ENCODE results near the gene TFAP2E. TPM values are rescaled to one million over a fixed set of nuclear protein-coding genes. Genes with fewer than 3 reads are reported as not detected.

Gene TFAP2E
- total and polyA plus RNA-seq, 10 donors, result 0.60 to 4.4 (median 2.0) TPM; not detected in 2

DNA sequence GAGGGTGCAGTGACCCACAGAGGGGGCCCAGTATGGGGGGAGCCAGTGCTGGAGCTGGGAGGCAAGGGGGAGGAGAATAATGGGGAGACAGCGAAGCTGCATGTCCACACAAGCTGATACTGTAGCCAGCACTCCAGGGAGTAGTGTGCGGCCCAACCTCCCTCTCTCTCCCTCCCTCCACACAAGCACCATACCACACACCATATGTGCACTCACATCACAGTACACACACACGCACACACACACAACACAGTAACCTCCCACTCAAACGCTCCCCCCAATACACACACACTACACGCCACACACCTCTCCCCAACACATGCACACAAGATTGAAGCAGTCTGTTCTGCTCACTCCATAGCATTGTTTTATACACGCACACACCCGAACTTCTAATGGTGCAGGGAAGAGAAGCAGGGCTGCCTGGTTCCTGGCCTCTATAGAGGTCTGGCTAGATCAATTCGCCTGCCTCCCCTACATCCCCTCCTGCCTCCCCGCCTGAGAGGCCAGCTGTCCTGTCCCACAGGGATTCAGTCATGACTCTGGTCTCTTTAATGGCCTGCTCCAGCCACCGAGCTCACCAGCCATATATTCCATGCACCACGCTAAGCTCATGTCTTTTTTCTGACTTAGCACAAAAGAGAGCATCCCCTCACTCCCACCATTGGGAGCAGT, 11.7 kb upstream of the TFAP2E start:
- Histone ChIP-seq H3K27me3 (replicated peaks in 1 of 7) (no peaks in the 10 kb centered on the region), H3K4me1 (peaks cover 2 to 76% (median 27%) of the 10 kb centered on the region in 6 donors), H3K27ac (no peak overlapping the region), H3K9me3 (no peaks in the 10 kb centered on the region), H3K4me3 (no peak overlapping the region), H3K36me3 (peaks cover 0 to 59% (median 7%) of the 10 kb centered on the region in 6 donors)
- TF ChIP-seq, protein P1, sequence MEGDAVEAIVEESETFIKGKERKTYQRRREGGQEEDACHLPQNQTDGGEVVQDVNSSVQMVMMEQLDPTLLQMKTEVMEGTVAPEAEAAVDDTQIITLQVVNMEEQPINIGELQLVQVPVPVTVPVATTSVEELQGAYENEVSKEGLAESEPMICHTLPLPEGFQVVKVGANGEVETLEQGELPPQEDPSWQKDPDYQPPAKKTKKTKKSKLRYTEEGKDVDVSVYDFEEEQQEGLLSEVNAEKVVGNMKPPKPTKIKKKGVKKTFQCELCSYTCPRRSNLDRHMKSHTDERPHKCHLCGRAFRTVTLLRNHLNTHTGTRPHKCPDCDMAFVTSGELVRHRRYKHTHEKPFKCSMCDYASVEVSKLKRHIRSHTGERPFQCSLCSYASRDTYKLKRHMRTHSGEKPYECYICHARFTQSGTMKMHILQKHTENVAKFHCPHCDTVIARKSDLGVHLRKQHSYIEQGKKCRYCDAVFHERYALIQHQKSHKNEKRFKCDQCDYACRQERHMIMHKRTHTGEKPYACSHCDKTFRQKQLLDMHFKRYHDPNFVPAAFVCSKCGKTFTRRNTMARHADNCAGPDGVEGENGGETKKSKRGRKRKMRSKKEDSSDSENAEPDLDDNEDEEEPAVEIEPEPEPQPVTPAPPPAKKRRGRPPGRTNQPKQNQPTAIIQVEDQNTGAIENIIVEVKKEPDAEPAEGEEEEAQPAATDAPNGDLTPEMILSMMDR (IDR thresholded peaks at IDR 0.05 in 8 of 11, conservative IDR thresholded peaks at IDR 0.05 in 3 of 11), result no peak
- no peak for TF ChIP-seq POLR2AphosphoS5 (IDR thresholded peaks at IDR 0.05)
- intact Hi-C loops (cut with DNase I; ENCODE audit: low total_unique reads), result loop anchor here (5.0 kb wide), 1 partner anchor 109 kb away; no protein-coding TSS in a partner anchor
- WGBS, 5 donors, result 90 to 94% (median 92%) methylated on average over 10 to 11 of the region's 11 CpGs
- peak; percentile 72 for DNase-seq

DNA sequence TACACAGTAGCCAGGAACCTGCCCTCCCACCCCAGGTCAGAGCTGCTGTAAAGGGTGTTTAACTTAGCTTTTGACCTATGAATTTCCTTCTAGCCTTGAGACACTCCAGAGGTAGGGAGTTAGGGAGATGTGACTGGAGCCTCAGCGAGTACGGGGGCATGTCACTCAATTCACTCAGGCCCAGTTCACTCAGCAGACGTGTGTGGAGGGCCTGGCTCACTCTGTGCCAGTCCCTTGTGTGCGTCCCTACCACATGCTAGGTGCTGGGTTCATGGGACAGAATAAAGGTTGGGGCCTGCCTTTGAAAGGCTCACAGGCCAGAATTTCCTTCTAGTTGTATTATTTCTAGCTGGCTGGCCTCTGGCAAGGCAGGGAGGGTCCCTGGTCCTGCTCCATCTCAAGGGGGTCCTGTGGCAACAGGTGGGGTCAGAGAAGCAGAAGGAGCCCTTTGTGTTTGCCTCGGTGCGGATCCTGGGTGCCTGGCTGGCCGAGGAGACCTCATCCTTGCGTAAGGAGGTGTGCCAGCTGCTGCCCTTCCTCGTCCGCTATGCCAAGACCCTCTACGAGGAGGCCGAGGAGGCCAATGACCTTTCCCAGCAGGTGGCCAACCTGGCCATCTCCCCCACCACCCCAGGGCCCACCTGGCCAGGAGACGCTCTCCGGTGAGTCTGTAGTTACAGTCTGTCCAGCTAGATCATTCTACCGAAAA, 11.0 kb upstream of the TFAP2E start:
- DNase-seq, result peak; percentile 51
- intact Hi-C loops (cut with DNase I; ENCODE audit: low total_unique reads), result loop anchor here (5.0 kb wide), 1 partner anchor 110 kb away; no protein-coding TSS in a partner anchor
- H3K9me3 ChIP-seq, result no peaks in the 10 kb centered on the region
- TF ChIP-seq, protein P1 (IDR thresholded peaks at IDR 0.05 in 8 of 11, conservative IDR thresholded peaks at IDR 0.05 in 3 of 11), result no peak
- TF ChIP-seq POLR2AphosphoS5 (IDR thresholded peaks at IDR 0.05) (no peak), POLR2A (IDR thresholded peaks at IDR 0.05) (no peak)
- H3K27me3 ChIP-seq (replicated peaks in 1 of 7), result no peaks in the 10 kb centered on the region
- H3K27ac ChIP-seq, result no peak overlapping the region
- H3K36me3 ChIP-seq, result peaks cover 0 to 66% (median 7%) of the 10 kb centered on the region in 6 donors
- peaks cover 0 to 70% (median 23%) of the 10 kb centered on the region in 6 donors for H3K4me1 ChIP-seq
- no peak overlapping the region for H3K4me3 ChIP-seq
- WGBS, 5 donors, result 74 to 90% (median 82%) methylated on average over 9 to 15 of the region's 15 CpGs

DNA sequence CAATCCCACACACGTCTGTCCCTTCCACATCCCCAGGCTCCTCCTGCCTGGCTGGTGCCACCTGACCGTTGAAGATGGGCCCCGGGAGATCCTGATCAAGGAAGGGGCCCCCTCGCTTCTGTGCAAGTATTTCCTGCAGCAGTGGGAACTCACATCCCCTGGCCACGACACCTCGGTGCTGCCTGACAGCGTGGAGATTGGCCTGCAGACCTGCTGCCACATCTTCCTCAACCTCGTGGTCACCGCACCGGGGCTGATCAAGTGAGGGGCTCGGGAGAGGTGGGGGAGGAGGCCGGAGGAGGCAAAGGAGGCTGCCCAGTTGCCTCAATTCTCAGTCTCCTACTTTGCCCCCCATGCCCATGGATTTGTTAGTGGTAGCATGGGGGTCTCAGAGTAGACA, 9.9 kb upstream of the TFAP2E start:
- no peaks in the 10 kb centered on the region for H3K27me3 ChIP-seq (replicated peaks in 1 of 7)
- H3K4me3 ChIP-seq, result no peak overlapping the region
- intact Hi-C loops (cut with DNase I; ENCODE audit: low total_unique reads), result loop anchor here (5.0 kb wide), 1 partner anchor 111 kb away; no protein-coding TSS in a partner anchor
- H3K9me3 ChIP-seq, result no peaks in the 10 kb centered on the region
- 24 to 65% (median 36%) methylated on average over 9 to 12 of the region's 12 CpGs for WGBS, 5 donors
- H3K36me3 ChIP-seq, result peaks cover 0 to 68% (median 7%) of the 10 kb centered on the region in 6 donors
- peaks cover 0 to 65% (median 19%) of the 10 kb centered on the region in 6 donors for H3K4me1 ChIP-seq
- no peak overlapping the region for H3K27ac ChIP-seq
- TF ChIP-seq POLR2A (IDR thresholded peaks at IDR 0.05) (no peak), POLR2AphosphoS5 (IDR thresholded peaks at IDR 0.05) (peak in 1 of 3 donors; percentile 12)
- TF ChIP-seq, protein P1 (IDR thresholded peaks at IDR 0.05 in 8 of 11, conservative IDR thresholded peaks at IDR 0.05 in 3 of 11), result no peak
- peak; percentile 59 for DNase-seq

Data from spleen (tissue), 11 donors.